ENCODE data around the gene KIRREL3. TPM values are rescaled to one million over a fixed set of nuclear protein-coding genes. Genes with fewer than 3 reads are reported as not detected.

Gene KIRREL3
- total and polyA plus RNA-seq, 2 donors (not counting 3 experiments of a cell fraction or from before 2014, with no cell fraction given): not detected

- no peaks in the 10 kb centered on the region for H3K79me2 ChIP-seq (ENCODE audit: control insufficient read depth, insufficient read depth, low read length)
- no peaks in the 10 kb centered on the region for H3K9me3 ChIP-seq (replicated peaks; ENCODE audit: control insufficient read depth, insufficient read depth, low read length)
- H3K4me1 ChIP-seq (ENCODE audit: control insufficient read depth, extremely low read depth, insufficient read depth, low read length): no peaks in the 10 kb centered on the region
- intact Hi-C loops (cut with micrococcal nuclease) (no loop called here), dilution Hi-C loops (cut with MboI; ENCODE audit: extremely low pct_ligation_motif_present, low sequenced_read_pairs) (no loop called here)
- no peak overlapping the region for H3K9ac ChIP-seq (replicated peaks; ENCODE audit: extremely low read depth, insufficient read depth, low read length)
- H3K27me3 ChIP-seq (ENCODE audit: control insufficient read depth in 2 of 2, insufficient read depth in 2 of 2, low read length in 2 of 2): no peaks in the 10 kb centered on the region
- DNase-seq (ENCODE audit: low read depth, low spot score) (no peak), FAIRE-seq (no peak)
- no peaks in the 10 kb centered on the region for H3K9me1 ChIP-seq (replicated peaks; ENCODE audit: control insufficient read depth, extremely low read depth, insufficient read depth, low read length)
- no peak overlapping the region for H2AFZ ChIP-seq (ENCODE audit: low read depth, low read length)
- no peak overlapping the region for H3K4me2 ChIP-seq (ENCODE audit: insufficient read depth, low read length)
- ChIA-PET CTCF (interaction anchor here (2.6 kb wide), 1 partner anchor 22 kb away, joined by 14 read pairs; no protein-coding TSS in a partner anchor), POLR2A (no interaction called here)
- TF ChIP-seq CTCF (IDR thresholded peaks at IDR 0.05; ENCODE audit: extremely low read depth in 1 of 2, insufficient read depth in 1 of 2, low read depth in 1 of 2, low read length in 2 of 2): no peak
- TF ChIP-seq POLR2AphosphoS5 (IDR thresholded peaks at IDR 0.05; ENCODE audit: insufficient read depth, low read depth, low read length): no peak
- TF ChIP-seq JUN (IDR thresholded peaks at IDR 0.05; ENCODE audit: borderline replicate concordance, insufficient read depth, insufficient read length, low read depth): no peak
- no peak for TF ChIP-seq EZH2 (IDR thresholded peaks at IDR 0.05; ENCODE audit: borderline replicate concordance, low read depth, low read length, severe bottlenecking)
- TF ChIP-seq POLR2A (IDR thresholded peaks at IDR 0.05; ENCODE audit: low read depth, low read length): no peak
- TF ChIP-seq MAX (IDR thresholded peaks at IDR 0.05; ENCODE audit: insufficient read depth, insufficient read length): no peak
- TF ChIP-seq FOS (IDR thresholded peaks at IDR 0.05; ENCODE audit: borderline replicate concordance, insufficient read depth, low read length): no peak
- no peak for TF ChIP-seq MYC (IDR thresholded peaks at IDR 0.05; ENCODE audit: low read depth, low read length)
- TF ChIP-seq GATA2 (IDR thresholded peaks at IDR 0.05; ENCODE audit: insufficient read depth, insufficient read length, low read depth, low read length): no peak
- no peaks in the 10 kb centered on the region for H4K20me1 ChIP-seq (replicated peaks; ENCODE audit: control insufficient read depth, extremely low read depth, insufficient read depth, low read length)
- no peak overlapping the region for H3K27ac ChIP-seq (ENCODE audit: insufficient read depth, low read depth, low read length)
- no peaks in the 10 kb centered on the region for H3K36me3 ChIP-seq (ENCODE audit: control insufficient read depth in 2 of 2, extremely low read depth in 1 of 2, insufficient read depth in 2 of 2, low read length in 2 of 2)
- H3K4me3 ChIP-seq (replicated peaks in 1 of 3; ENCODE audit: insufficient read depth in 1 of 3, low read depth in 1 of 3, low read length in 3 of 3): no peak overlapping the region
- no TSS peak for BruUV-seq (replicated peaks)
Observed at GRCh38 chr11:126502982-126503381, 497.6 kb downstream of the KIRREL3 start.

Measured in endothelial cell of umbilical vein (primary cell).